Measurements from ENCODE around the gene RNF175.

RNF175 gene

GRCh38 chr4:153750197-153750817, 9.5 kb downstream of the RNF175 start:
- DNase-seq (ENCODE audit: insufficient read length, low spot score) (no peak), FAIRE-seq (peak; percentile 25)
- TF ChIP-seq CTCF (IDR thresholded peaks at IDR 0.05; ENCODE audit: insufficient read depth, missing control alignments): peak; percentile 65

- FAIRE-seq: no peak
- TF ChIP-seq CTCF (IDR thresholded peaks at IDR 0.05; ENCODE audit: insufficient read depth, missing control alignments): no peak
- no peak for DNase-seq (ENCODE audit: insufficient read length, low spot score)
Measured at GRCh38 chr4:153748378-153748777, 11.4 kb downstream of the RNF175 start.

GRCh38 chr4:153747406-153747955, 12.3 kb downstream of the RNF175 start:
- FAIRE-seq (no peak), DNase-seq (ENCODE audit: insufficient read length, low spot score) (no peak)
- no peak for TF ChIP-seq CTCF (IDR thresholded peaks at IDR 0.05; ENCODE audit: insufficient read depth, missing control alignments)

DNA sequence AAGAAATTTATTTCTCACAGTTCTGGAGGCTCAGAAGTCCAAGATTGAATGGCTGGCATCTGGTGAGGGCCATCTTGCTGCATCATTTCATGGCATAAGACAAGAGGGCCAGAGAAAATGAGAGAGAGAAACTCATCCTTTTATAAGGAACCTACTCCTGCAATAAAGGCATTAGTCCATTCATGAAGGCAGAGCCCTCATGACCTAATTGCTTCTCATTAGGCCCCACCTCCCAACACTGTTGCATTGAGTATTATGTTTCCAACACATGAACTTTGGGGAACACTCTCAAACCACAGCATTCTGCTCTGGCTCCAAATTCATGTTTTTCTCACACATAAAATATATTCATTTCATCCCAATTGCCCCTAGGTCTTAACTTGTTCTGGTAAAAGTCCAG, 14.2 kb downstream of the RNF175 start:
- FAIRE-seq: no peak
- no peak for DNase-seq (ENCODE audit: insufficient read length, low spot score)
- no peak for TF ChIP-seq CTCF (IDR thresholded peaks at IDR 0.05; ENCODE audit: insufficient read depth, missing control alignments)

DNA sequence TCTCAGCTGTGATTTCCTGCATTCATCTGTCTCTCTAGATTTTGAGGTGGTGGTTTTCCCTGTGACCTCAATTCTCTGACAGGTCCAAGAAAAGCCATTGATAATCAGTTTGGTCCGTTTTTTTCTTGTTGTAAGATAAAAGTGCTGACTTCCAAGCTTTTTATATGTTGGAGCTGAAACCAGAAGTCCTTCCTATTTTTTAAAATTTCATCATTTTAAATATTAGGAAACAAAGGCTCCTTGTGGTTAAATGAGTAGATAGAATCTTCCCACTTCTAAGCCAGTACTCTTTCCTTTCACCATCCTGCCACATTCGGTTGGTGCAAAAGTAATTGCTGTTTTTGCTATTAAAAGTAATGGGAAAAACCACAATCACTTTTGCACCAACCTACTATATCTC, 18.3 kb downstream of the RNF175 start:
- FAIRE-seq (no peak), DNase-seq (ENCODE audit: insufficient read length, low spot score) (no peak)
- TF ChIP-seq CTCF (IDR thresholded peaks at IDR 0.05; ENCODE audit: insufficient read depth, missing control alignments): no peak

- DNase-seq (ENCODE audit: insufficient read length, low spot score) (no peak), FAIRE-seq (peak; percentile 29)
- no peak for TF ChIP-seq CTCF (IDR thresholded peaks at IDR 0.05; ENCODE audit: insufficient read depth, missing control alignments)
Measured at GRCh38 chr4:153735906-153736461, 23.8 kb downstream of the RNF175 start.

Data from D721Med (cell line).